Gastroesophageal sphincter (tissue), 4 donors: ENCODE results near the gene CDR2L. TPM values are rescaled to one million over a fixed set of nuclear protein-coding genes. Genes with fewer than 3 reads are reported as not detected.
"Not testable (repeated sequence)": the region's sequence is repeated elsewhere in the genome, so short reads cannot be mapped to it uniquely, and the experiment has no call there.

ENCODE experiments used
- ATAC-seq: fragments of 150-250 bp; one replicate; pipeline ENCODE4 v1.9.1; 2016; ENCODE audit warnings: mild to moderate bottlenecking, moderate library complexity
- H3K27ac ChIP-seq, 4 donors: fragments of 200-600 bp; sonication (generic) in 3 of 4; 1 replicate in 3 of 4; 2 replicates in 1 of 4; pipeline ENCODE4 v1.5.1; 2016 to 2019
- H3K27me3 ChIP-seq: fragments of 200-600 bp; sonication (generic); one replicate; pipeline ENCODE4 v1.5.1; 2019
- H3K36me3 ChIP-seq, 2 donors: fragments of 200-600 bp; sonication (generic); one replicate each; pipeline ENCODE4 v1.5.1; 2019; ENCODE audit warnings: control low read depth in 1 of 2
- H3K4me1 ChIP-seq, 3 donors: fragments of 200-600 bp; sonication (generic); 1 replicate in 2 of 3; 2 replicates in 1 of 3; pipeline ENCODE4 v1.5.1; 2016 to 2019; ENCODE audit warnings: control low read depth in 2 of 3
- H3K4me3 ChIP-seq, 2 donors: fragments of 200-600 bp; sonication (generic); one replicate each; pipeline ENCODE4 v1.5.1; 2019; ENCODE audit warnings: mild to moderate bottlenecking in 1 of 2, moderate library complexity in 1 of 2
- H3K9me3 ChIP-seq, 3 donors: fragments of 200-600 bp; sonication (generic); one replicate each; pipeline ENCODE4 v1.5.1; 2017 to 2019; ENCODE audit warnings: control low read depth in 2 of 3
- EP300 ChIP-seq: sonication (generic); formaldehyde crosslinking; IDR thresholded peaks from one replicate; pipeline ENCODE4 v1.6.1; 2017; ENCODE audit warnings: antibody characterized with exemption, mild to moderate bottlenecking
- POLR2A ChIP-seq, 2 donors: fragments of 450-650 bp; IDR thresholded peaks; one replicate each; pipeline ENCODE4 v1.6.1; 2017; ENCODE audit warnings: antibody characterized with exemption in 2 of 2, mild to moderate bottlenecking in 2 of 2, moderate library complexity in 1 of 2
- POLR2AphosphoS5 ChIP-seq: sonication (generic); formaldehyde crosslinking; IDR thresholded peaks from one replicate; pipeline ENCODE4 v1.6.1; 2017; ENCODE audit warnings: antibody characterized with exemption
- WGBS, 2 donors: methylation state at CpG; one replicate each; pipeline ENCODE4 v1.1.5; 2018; ENCODE audit warnings: low coverage in 1 of 2; 5-methylcytosine and 5-hydroxymethylcytosine counted together
- total RNA-seq, 4 donors: library from RNA; depleted of rRNA; stranded (reverse); fragments of >200 nt; gene quantifications; one replicate each; pipeline ENCODE4 v1.1.0, GENCODE V29; 2016
- TF ChIP-seq, protein P1 (sequence below), 4 experiments: fragments of 200-600 bp in 2 of 4; fragments of 450-650 bp in 2 of 4; sonication (generic) in 1 of 4; IDR thresholded peaks; one replicate each; pipeline ENCODE4 v1.5.1; 2017 to 2019; ENCODE audit warnings: antibody characterized with exemption in 4 of 4, mild to moderate bottlenecking in 2 of 4, moderate library complexity in 2 of 4

The CDR2L gene
- total RNA-seq, 4 donors from 2014 or later, result 11.8 to 35.3 (median 18.1) TPM

DNA sequence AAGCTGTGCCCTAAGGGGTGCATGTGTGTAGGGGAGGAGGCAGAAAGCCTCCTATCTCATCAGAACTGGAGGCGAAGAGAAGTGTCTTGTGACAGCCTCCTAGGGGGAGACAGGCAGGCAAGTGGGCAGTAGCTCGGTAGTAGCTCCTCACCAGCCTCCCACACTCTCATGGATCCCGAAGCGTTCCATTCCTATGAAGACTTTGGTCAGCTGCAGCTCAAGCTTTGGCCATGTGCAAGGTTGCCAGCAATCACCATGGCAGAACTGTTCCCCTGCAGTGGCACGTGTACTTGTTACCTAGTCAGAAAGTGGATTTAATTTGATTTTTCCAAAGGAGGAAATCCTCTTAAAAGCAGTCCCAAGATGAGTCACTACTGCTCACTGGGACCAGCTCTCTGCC lies 31.7 kb downstream of the CDR2L start:
- no peaks in the 10 kb centered on the region for H3K27me3 ChIP-seq
- no peak overlapping the region for H3K4me3 ChIP-seq
- H3K9me3 ChIP-seq, result no peaks in the 10 kb centered on the region
- WGBS, 2 donors, result 100% methylated on average over 1 of the region's 5 CpGs; no CpG with 5 or more reads in 1 of the 2 donors
- no peaks in the 10 kb centered on the region for H3K4me1 ChIP-seq
- no peak overlapping the region for H3K27ac ChIP-seq
- TF ChIP-seq, protein P1, sequence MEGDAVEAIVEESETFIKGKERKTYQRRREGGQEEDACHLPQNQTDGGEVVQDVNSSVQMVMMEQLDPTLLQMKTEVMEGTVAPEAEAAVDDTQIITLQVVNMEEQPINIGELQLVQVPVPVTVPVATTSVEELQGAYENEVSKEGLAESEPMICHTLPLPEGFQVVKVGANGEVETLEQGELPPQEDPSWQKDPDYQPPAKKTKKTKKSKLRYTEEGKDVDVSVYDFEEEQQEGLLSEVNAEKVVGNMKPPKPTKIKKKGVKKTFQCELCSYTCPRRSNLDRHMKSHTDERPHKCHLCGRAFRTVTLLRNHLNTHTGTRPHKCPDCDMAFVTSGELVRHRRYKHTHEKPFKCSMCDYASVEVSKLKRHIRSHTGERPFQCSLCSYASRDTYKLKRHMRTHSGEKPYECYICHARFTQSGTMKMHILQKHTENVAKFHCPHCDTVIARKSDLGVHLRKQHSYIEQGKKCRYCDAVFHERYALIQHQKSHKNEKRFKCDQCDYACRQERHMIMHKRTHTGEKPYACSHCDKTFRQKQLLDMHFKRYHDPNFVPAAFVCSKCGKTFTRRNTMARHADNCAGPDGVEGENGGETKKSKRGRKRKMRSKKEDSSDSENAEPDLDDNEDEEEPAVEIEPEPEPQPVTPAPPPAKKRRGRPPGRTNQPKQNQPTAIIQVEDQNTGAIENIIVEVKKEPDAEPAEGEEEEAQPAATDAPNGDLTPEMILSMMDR (IDR thresholded peaks at IDR 0.05), result no peak
- TF ChIP-seq EP300 (no peak), POLR2A (IDR thresholded peaks at IDR 0.05) (no peak), POLR2AphosphoS5 (no peak)
- peaks cover 3 to 70% of the 10 kb centered on the region in 2 donors for H3K36me3 ChIP-seq
- ATAC-seq, result no peak

DNA sequence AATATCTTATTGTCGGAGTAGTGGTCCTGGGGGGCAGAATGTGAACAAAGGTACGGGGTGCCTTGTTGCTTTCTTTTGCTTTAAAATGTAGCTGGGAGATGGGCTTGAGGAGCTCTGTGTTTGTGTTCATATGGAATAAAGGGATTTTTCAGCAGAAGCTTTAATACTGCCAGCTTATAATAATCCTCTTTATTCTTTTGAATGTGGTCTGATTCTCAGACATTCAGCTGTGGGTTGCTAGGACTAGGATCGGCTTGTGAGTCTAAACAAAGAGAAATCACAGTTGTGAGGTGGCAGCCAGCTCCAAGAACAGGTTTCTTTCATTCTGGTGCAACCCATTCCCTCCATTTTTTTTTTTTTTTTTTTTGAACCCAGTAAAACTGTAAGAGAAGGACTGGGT lies 32.3 kb downstream of the CDR2L start:
- Histone ChIP-seq H3K27me3 (no peaks in the 10 kb centered on the region), H3K9me3 (no peaks in the 10 kb centered on the region), H3K4me3 (no peak overlapping the region), H3K4me1 (no peaks in the 10 kb centered on the region), H3K27ac (no peak overlapping the region), H3K36me3 (peaks cover 3 to 70% of the 10 kb centered on the region in 2 donors)
- TF ChIP-seq EP300 (no peak), POLR2AphosphoS5 (no peak), POLR2A (IDR thresholded peaks at IDR 0.05) (no peak)
- TF ChIP-seq, protein P1 (IDR thresholded peaks at IDR 0.05), result no peak
- WGBS, 2 donors, result 90 to 96% methylated on average over 3 of the region's 3 CpGs
- ATAC-seq, result no peak

DNA sequence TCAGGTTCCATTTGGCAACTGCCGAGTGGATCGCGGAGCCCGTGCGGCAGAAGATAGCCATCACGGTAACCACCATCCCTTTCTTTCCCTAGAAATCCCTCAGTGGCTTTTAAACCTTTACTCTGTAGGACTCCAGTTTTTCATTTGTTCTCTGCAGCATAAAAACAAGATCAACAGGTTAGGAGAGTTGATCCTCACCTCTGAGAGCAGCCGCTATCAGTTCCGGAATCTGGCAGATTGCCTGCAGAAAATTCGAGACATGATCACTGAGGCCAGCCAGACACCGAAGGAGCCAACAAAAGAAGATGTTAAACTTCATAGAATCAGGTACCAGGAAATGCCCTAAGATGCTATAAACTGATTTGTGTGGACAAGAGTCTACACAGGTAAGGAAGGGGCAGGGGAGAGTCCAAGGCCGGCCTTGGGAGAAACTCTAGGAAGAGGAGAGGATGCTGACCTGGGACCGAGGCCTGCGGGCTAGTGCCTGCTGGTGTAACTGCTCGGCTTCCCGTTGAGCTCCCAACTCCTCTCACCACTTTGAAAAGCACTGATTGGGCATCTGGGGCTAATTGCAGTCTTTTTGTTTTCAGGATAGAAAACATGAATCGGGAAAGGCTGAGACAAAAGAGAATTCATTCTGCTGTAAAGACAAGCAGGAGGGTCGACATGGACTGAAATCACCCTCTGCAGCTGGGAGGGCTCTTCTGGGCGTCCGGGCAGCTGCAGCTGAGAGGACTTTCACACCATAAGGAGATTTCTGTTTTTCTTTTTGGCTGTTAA lies 33.1 kb downstream of the CDR2L start:
- H3K36me3 ChIP-seq, result peaks cover 3 to 70% of the 10 kb centered on the region in 2 donors
- no peak overlapping the region for H3K27ac ChIP-seq
- 80 to 89% methylated on average over 6 to 19 of the region's 19 CpGs for WGBS, 2 donors

DNA sequence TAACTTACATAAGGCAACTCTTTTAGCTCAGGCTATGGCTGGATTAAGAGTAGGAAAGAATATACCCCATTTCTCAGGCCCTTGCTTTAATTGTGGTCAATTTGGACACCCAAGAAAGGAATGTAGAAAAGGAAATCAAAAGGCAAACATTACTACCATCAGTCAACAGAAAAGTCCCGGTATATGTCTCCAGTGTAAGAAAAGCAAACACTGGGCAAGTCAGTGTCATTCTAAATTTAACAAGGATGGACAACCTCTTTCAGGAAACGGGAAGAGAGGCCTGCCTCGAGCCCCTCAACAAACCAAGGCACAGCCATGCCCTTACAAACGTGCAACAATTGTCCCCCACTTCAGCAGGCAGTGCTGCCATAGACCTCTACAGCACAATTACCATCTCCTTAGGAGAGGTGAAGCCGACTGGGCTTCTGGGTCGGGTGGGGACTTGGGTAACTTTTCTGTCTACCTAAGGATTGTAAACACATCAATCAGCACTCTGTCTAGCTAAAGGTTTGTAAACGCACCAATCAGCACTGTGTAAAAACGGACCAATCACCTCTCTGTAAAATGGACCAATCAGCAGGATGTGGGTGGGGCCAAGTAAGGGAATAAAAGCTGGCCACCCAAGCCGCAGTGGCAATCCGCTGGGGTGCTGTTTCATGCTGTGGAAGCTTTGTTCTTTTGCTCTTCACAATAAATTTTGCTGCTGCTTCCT lies 37.4 kb downstream of the CDR2L start:
- H3K27me3 ChIP-seq, result no peaks in the 10 kb centered on the region
- H3K27ac ChIP-seq, result no peak overlapping the region
- H3K4me1 ChIP-seq, result no peaks in the 10 kb centered on the region
- H3K9me3 ChIP-seq, result no peaks in the 10 kb centered on the region
- TF ChIP-seq POLR2A (IDR thresholded peaks at IDR 0.05) (no peak), EP300 (no peak), POLR2AphosphoS5 (no peak)
- TF ChIP-seq, protein P1 (IDR thresholded peaks at IDR 0.05), result no peak
- H3K36me3 ChIP-seq, result peaks cover 3 to 31% of the 10 kb centered on the region in 2 donors
- H3K4me3 ChIP-seq, result no peak overlapping the region
- ATAC-seq, result no peak
- 80 to 93% methylated on average over 5 to 8 of the region's 10 CpGs for WGBS, 2 donors

More for the DNA sequence above, 33.1 kb downstream of the CDR2L start:
- no peaks in the 10 kb centered on the region for H3K27me3 ChIP-seq
- H3K4me1 ChIP-seq, result no peaks in the 10 kb centered on the region
- H3K4me3 ChIP-seq, result no peak overlapping the region
- no peak for TF ChIP-seq POLR2AphosphoS5
- TF ChIP-seq, protein P1 (IDR thresholded peaks at IDR 0.05), result no peak
- TF ChIP-seq EP300, result no peak
- TF ChIP-seq POLR2A (IDR thresholded peaks at IDR 0.05), result no peak
- ATAC-seq, result no peak
- H3K9me3 ChIP-seq, result no peaks in the 10 kb centered on the region

DNA sequence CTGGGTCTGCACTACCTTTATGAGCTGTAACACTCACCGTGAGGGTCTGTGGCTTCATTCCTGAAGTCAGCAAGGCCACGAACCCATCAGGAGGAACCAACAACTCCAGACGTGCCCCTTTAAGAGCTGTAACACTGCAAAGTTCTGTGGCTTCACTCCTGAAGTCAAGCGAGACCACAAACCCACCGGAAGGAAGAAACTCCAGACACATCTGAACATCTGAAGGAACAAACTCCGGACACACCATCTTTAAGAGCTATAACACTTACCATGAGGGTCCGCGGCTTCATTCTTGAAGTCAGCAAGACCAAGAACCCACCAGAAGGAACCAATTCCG lies 37.9 kb downstream of the CDR2L start:
- not testable (repeated sequence) for H3K4me3 ChIP-seq, H3K27ac ChIP-seq, ATAC-seq, H3K4me1 ChIP-seq, H3K27me3 ChIP-seq, H3K9me3 ChIP-seq
- H3K36me3 ChIP-seq, result peaks cover 3 to 26% of the 10 kb centered on the region in 2 donors
- WGBS, 2 donors, result no CpG with 5 or more reads among the region's 9 CpGs

DNA sequence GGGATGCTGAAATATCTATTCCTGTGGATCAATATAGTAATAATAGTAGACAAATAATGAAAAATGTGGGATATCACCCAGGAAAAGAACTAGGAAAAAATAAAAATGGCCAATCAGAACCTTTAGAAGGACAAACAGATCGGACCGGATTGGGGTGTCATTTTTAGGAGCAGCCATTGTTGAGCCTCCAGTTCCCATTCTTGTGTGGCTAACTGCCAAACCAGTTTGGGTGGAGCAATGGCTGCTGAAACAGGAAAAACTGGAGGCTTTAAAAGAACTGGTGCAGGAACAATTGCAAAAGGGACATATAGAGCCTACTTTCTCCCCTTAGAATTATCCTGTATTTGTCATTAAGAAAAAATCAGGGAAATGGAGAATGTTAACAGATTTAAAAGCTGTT lies 39.2 kb downstream of the CDR2L start:
- 65 to 69% methylated on average over 2 of the region's 2 CpGs for WGBS, 2 donors
- not testable (repeated sequence) for H3K4me3 ChIP-seq

More for the DNA sequence above, 39.2 kb downstream of the CDR2L start:
- not testable (repeated sequence) for H3K27me3 ChIP-seq, ATAC-seq, H3K27ac ChIP-seq, H3K4me1 ChIP-seq, H3K9me3 ChIP-seq
- peaks cover 0 to 13% of the 10 kb centered on the region in 2 donors for H3K36me3 ChIP-seq
